Stimulated activated CD8-positive, alpha-beta memory T cell treated with anti-CD3 and anti-CD28 coated beads, Interleukin-15, amount 100 ng/mL, for 24 hours (primary cell): ENCODE data around the gene SLC4A4.

Experiments
- DNase-seq: peaks from one replicate; pipeline ENCODE4 v3.0.0-alpha.2; 2020; ENCODE audit warnings: low read depth

The SLC4A4 gene

GRCh38 chr4:71472946-71473345 is 134.1 kb downstream of the SLC4A4 start:
- DNase-seq, result no peak

GRCh38 chr4:71473541-71474240 is 134.9 kb downstream of the SLC4A4 start:
- DNase-seq, result no peak

GRCh38 chr4:71474731-71475130 is 135.9 kb downstream of the SLC4A4 start:
- DNase-seq, result no peak

- DNase-seq, result no peak
These were observed 137.4 kb downstream of the SLC4A4 start for GRCh38 chr4:71476240-71476639.

GRCh38 chr4:71486550-71487343 is 147.9 kb downstream of the SLC4A4 start:
- no peak for DNase-seq

GRCh38 chr4:71487344-71487920 is 148.6 kb downstream of the SLC4A4 start:
- DNase-seq, result no peak

GRCh38 chr4:71494539-71494938 is 155.7 kb downstream of the SLC4A4 start:
- no peak for DNase-seq

- no peak for DNase-seq
These were observed 156.6 kb downstream of the SLC4A4 start for GRCh38 chr4:71495454-71495853.

- DNase-seq, result no peak
These were observed 158.3 kb downstream of the SLC4A4 start for GRCh38 chr4:71497078-71497477.

- no peak for DNase-seq
These were observed 159.2 kb downstream of the SLC4A4 start for GRCh38 chr4:71498002-71498401.

- no peak for DNase-seq
These were observed 159.8 kb downstream of the SLC4A4 start for GRCh38 chr4:71498625-71499024.

- no peak for DNase-seq
These were observed 163.2 kb downstream of the SLC4A4 start for GRCh38 chr4:71501992-71502391.

GRCh38 chr4:71518283-71518989 is 179.6 kb downstream of the SLC4A4 start:
- DNase-seq, result no peak

GRCh38 chr4:71520308-71520707 is 181.5 kb downstream of the SLC4A4 start:
- no peak for DNase-seq

GRCh38 chr4:71520850-71521249 is 182.0 kb downstream of the SLC4A4 start:
- no peak for DNase-seq

GRCh38 chr4:71524756-71525155 is 185.9 kb downstream of the SLC4A4 start:
- no peak for DNase-seq

- no peak for DNase-seq
These were observed 188.0 kb downstream of the SLC4A4 start for GRCh38 chr4:71526637-71527406.

GRCh38 chr4:71532407-71532806 is 193.6 kb downstream of the SLC4A4 start:
- DNase-seq, result no peak

- DNase-seq, result no peak
These were observed 194.3 kb downstream of the SLC4A4 start for GRCh38 chr4:71533121-71533520.

GRCh38 chr4:71537551-71538065 is 198.8 kb downstream of the SLC4A4 start:
- no peak for DNase-seq

GRCh38 chr4:71538528-71538927 is 199.7 kb downstream of the SLC4A4 start:
- DNase-seq, result no peak
